ENCODE data around the gene ALLC.
"Not testable (repeated sequence)": the region's sequence is repeated elsewhere in the genome, so short reads cannot be mapped to it uniquely, and the experiment has no call there.

Gene ALLC

DNA sequence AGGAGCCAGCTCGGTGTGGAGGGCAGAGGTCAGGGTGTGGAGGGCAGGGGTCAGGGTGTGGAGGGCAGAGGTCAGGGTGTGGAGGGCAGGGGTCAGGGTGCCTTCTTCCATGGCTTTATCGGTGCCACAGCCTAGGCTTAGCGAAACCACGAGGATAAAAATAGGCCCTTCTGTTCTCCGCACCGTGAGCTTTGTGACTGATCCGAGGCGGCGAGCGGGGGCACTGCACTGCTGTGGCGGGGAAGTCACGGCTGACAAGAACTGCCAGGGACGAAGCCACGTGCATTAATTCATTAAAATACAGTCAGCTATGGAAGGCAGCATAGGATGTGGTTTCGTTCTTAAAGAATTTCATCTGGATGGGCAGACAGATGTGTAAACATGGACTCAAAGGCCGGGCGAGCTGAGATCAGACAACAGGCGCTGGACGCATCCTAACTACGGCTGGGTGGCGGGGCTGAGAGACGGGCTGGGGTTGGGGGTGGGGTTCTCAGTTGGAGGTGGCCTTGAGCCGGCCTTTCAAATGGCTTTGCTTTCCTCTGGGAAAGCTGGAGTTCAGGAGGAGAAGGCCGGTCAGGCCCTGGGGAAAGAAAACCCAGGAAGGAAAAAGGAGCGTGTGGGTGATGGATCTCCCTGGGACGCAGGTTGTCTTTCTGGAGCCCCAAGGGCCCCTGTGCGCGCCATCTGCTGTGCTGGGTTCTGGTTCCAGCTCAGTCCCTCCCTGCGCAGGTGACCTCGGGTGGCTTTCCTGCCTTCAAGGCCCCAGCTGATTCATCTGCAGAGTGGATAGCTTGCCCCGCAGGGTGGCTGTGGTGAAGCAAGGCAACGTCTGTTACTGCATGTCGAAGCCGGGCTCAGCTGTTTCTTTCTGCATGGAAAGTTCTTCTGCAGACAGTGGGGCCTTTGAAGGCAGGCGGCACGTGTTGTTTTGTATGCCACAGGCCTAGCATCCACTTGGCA, 958 bp upstream of the ALLC start:
- no peak for DNase-seq

DNA sequence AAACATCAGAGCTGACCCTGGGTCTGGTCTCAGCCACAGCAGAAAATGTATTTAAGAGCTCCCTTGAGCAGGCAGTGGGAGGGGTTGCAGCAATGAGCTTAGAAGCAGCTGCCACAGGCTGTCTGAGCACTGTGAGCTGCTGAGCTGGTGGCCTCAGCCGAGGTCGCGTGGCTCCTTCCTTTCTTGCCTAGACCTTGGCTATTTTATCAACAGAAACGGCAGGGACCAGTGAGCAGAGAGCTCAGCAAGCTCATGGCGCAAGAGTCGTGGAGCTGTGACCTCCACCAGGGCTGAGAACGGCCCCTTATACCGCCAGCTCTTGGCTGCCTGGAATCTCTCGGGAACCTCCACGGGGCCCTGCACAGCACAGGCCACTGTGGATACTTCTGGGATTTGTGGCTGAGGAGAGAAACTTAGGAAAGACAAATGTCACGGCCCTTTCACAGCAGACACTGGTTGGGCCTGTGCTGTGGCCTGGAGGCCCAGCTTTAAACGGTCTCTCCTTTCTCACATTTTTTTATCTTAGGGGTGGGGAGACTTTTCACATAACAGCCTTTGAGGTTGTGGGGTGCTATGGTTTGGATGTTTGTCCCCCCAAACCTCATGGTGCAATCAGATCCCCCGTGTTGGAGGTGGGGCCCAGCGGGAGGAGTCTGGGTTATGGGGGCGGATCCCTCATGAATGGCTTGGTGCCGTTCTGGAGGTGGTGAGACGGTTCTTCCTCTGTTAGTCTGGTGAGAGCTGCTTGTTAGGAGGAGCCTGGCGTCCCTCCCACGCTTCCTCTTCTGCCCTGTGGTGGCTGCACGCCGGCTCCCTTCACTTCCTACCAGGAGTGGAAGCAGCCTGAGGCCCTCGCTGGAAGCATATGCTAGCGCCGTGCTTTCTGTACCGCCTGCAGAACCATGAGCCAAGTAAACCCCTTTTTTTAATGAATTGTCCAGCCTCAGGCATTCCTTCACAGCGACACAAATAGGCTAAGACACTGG, 1.7 kb downstream of the ALLC start:
- DNase-seq: no peak

DNA sequence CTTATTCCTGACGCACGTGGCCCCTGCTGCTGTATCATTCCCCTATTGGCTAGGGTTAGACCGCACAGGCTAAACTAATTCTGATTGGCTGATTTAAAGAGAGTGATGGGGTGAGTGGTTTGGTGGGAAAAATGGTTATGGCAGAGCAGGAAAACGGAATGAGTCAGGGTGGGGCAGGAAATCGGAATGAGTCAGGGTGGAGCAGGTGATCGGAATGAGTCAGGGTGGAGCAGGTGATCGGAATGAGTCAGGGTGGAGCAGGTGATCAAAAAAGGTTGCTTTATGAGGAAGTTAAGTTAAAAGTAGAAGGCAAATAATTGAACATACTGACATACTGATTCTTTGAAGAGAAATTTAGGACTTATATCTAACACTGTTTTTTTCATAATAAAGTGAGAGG, 2.6 kb downstream of the ALLC start:
- not testable (repeated sequence) for DNase-seq

DNA sequence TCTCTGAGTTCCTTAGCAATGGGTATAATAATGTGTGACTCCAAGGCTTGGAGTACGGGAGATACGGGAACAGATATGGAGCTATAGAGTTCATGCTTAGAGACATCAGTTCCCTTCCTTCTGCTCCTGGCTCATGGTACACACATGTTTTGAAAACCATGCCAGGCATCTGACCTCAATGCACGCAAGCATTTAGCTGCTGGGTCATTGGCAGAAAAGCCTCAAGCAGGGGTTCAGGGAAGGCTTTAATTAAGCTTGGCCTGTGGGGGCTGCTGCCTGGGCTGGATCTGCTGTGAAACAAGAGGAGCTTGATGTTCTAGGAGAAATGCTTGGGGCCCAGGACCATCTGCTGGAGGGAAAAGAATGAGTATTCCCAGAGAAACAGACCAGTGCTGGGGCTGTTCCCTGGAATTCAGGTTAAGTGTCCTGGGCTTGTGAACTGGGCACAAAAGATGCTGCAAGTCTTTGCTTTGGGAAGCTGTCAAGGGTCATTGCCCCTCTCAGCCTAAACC, 3.2 kb downstream of the ALLC start:
- no peak for DNase-seq

DNA sequence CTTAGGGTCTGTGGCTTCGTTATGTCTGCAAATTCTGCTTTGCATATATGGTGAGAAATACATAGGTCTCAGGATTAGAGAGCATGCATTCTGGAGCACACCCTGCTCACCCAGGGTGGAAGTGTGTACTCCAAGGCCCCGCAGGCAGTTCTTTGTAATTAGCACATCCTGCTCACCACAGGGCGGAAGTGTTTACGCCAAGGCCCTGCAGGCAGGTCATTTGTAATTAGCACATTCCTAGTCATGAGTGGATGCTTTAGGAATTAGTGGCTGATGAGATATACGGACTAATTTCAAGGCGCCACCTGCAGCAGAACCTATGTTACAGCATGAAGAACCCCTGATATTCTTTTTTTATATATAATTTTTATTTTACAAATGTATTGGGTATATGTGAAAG, 4.2 kb downstream of the ALLC start:
- DNase-seq: no peak

DNA sequence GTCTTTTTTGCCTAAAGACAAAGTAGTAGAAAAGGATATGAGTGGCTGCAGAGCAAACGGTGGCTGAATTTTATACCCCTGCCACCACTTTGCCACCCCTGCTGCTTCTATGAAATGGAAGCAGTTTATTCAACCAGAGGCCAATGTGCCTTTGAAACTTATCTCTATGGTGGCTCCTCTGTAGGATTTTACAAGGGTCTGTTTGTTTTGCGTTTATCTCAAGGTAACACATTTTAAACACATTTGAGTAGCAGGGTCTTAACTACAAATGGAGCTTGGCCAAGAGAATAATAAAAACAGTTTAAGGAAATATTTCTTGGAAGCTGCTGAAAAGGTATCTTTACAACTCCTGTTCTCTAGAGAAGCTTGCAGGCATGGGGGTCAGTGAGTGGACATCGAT, 6.1 kb downstream of the ALLC start:
- no peak for DNase-seq

DNA sequence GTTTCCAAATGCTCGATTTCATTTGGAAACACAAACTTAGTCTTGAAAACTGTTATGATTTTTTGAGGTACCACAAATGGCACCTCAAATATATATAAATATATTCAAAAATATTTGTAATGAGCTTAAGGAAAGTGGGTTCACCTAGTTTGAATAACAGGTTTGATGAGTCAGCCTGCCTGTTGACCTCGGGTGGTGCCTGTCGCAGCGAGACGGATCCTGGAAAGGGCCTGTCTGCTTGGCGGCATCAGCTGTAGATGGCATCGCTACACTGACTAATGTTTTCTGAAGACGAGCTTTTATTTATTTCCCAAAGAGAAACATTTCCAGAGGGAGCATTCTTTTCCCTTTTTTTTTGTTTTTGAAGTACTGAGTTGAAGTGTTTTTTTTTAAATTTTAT, 6.9 kb downstream of the ALLC start:
- no peak for DNase-seq

DNA sequence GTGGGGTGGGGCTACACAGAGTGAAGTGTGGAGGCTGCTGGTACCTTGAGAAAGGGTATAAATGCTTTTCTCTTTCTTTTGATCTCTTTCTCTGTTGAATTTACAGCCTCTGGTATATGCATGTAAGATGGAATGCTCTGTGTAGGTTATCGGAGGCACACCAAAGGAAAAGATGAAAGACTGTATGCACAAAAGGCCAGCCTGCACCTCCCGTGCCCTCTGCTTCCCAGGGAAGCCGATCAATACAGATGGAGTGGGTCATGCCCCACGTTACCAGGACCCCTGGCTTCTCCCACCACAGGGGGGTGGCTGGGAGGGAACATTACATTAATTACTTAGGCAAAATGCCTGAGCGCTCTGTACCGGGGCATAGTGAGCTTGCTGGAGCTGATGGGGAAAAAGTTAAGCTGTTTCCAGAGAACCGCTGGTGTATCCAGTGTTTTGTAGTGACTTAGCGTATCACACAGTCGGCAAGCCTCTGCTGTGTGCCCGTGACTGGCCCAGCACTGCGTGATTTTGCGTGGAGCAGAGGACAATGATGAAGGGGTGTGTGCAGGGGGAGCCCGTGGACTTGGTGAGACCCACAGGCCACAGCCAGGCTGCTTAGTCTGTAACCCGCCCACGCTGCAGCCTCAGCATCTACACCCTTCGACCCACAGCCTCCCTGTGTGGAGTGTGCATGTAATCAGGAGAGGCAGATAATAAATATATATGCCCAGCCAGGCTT, 8.0 kb downstream of the ALLC start:
- no peak for DNase-seq

DNA sequence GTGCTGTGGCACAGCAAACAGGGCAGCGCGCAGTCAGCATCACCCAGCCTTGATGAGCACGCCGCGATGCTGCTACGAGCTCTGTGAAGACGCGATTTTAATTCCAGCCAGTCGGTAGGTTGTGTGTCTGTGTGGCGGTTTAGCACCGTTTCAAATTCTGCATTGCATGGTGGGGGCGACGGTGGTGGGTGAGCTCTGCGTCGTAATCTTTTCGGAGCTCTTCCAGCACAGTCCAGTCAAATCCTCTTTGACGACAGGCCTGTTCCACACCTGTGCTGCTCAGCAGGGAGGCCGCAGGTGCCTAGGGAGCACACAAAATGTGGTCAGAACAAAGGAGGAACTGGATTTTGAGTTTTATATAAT, 8.6 kb downstream of the ALLC start:
- no peak for DNase-seq

DNA sequence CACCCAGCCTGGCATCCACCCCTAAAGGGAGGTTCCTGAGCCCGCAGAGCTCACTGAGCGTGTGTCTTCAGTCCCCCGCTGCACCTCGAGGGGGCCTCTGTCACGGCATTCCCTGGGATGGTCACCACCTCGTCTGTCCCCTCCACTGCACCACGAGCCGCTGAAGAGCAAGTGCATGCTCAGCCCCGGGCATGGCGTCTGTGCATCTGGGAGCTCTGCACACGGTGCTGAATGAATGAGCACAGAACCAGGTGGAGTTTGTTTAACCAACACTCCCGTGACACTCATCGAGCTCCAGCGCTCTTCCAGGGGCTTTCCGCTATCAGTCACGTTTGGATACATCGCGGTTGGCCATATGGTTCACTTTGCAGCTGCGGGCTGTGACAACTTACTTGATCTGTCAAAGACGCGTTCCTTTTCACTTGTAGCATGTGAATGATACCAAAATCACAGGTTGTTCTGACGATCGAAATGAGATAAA, 9.2 kb downstream of the ALLC start:
- no peak for DNase-seq

DNA sequence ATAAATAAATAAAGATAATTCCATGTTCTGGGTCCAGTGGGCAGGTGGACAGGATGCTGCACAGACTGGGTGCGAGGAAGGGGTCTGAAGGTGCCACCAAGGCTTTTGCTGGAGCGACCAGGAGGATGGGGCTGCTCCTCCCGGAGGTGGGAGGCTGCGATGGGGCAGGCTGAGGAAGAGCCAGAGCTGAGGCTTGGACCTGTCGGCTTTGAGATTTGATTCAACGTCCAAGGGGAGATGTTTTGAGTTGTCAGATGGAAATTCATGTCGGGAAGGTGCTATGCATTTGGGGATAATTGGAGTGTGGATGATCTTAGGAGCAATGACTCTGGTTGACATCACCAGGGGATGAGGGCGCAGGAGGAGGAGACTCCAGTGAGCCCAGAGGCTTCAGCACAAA, 11.7 kb downstream of the ALLC start:
- DNase-seq: no peak

DNA sequence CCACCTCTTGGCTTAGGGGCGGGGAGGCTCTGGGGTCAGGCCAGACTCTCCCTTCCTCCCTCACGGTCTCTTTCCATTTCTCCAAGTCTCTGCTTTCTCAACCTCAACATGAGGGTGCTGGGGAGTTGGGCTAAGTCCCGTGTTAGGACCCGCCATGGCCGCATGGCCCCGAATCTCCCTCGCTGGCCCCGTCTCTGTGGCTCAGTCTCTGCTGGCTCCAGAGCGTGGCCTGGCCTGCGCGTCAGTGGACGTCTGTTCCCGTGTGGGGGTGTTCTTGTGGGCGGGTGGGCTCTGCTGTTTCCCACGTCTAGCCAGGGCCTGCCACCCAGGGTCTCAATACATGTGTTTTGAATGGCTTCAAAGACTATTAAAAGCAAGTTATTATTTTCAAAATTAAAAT, 12.4 kb downstream of the ALLC start:
- no peak for DNase-seq

DNA sequence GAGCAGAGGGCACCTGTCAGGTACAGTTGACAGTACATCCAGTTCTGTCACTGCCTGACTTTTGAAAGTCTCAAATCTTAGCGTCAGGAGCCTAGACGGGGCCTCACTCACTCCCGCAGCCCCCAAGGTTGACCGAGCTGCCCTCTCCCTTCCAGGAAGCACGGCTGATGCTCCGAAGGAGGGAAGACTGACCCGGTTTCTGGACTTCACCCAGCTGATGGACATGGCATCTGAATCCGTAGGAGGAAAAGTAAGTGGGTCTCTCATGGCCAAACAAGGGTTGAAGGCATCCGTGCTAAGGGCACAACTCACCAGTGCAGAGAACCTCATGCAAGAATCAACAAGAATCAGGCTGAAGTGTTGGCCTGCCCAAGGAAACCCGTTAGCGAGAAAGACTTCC, 12.9 kb downstream of the ALLC start:
- DNase-seq: no peak

DNA sequence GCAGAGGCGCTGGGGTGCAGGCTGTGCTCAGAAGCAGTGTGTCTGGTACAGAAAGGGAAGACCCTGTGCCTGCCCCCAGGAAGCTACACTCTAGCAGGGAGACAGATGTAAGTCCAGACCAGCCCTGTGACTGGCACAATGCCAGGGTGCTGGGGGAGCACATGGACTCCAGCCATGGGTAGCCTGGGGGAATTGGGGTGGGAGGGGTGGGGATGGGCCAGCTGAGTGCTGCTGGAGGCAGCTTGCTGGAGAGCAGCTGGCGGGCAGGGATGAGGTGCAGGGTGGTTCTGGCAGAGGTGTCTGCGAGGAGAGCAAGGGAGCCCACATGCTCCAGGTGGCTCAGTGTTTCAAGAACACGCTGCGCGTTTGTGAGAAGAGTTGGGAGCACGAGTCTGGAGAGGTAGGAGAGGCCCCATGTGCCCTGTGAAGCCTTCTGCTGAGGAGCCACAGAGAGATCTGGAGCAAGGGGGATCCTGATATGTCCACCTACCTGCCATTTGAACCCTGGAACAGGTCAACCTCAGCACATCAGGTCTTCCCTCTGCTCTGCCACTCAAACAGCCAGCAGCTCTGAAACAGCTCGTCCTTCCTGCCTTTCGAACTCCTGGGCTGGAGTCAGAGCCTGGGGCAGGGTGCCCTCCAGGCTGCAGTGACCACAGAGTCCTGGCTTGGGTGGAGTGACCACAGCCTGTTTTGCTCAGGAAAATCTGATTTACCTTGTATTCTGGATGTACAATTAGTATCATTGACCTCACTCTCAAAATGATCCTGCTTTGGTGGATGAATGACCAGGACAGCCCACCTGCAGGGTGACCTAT, 15.1 kb downstream of the ALLC start:
- no peak for DNase-seq

DNA sequence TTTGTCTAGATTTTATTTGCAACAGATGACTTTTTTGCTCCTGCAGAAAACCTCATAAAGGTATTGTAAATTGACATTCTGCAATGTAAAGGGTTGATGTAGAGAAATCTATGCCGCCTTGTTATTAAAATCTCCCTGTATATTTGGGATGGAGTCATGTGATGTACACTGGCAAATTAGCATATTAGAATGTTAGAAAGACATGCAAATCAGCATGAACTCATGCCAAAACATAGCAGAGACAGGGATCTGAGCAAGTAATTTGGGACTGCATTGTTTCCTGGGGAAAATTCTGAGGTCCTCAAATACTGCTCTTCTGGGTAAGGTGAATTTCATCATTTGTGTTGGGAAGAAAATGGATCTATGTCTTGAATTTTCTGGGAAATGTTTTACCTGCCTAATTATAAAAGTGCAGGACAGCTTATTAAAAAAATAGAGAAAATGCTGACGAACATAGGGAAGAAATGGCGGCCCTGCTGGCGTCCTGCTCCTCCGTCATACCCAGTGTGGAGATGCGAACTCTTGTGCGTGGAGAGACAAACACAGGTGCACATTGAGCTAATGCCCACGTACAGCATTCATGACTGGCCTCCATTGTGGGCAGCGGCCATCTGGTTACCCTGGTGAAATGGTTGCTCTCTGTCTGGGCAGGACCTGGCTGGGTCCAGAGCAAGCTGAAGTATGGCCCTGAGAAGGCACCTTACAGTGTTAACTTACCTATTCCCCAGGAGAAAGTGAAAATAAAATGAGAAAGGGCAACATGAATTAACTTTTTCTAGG, 16.3 kb downstream of the ALLC start:
- DNase-seq: no peak

DNA sequence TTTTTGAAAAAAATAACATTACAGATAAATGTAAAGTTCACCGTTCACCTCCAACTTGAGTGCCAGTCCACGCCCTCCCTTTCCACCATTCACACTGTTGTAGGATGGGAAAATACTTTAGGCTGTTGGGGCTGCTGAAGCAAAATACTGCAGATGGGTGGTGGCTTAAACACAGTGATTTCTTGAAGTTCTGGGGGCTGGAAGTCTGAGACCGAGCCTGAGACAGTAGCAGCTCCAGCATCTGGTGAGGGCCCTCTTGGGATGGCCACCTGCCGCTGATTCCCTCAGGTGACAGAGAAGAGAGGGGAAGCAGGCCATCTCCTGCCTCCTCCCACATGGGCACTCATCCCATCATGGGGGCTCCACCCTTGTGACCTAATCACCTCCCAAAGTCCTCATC, 17.7 kb downstream of the ALLC start:
- no peak for DNase-seq

DNA sequence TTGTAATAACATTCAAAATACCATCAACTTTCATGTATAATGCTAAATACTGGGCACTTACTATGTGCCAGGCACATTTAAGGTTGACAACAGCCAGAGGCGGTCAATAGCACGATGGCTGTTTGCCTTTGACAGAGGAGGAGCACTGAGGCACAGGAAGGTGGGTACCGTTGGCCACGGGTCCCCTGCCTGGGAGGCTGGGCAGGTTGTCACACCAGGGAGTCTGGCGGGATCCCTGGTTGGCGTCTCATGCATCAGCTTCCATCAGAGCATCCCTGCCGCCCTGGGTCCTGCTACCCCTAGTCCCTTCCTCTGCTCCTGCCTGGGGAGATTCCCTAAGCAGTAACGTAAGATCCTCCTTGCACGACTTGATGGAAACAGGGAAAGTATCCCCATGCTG, 19.4 kb downstream of the ALLC start:
- DNase-seq: no peak

DNA sequence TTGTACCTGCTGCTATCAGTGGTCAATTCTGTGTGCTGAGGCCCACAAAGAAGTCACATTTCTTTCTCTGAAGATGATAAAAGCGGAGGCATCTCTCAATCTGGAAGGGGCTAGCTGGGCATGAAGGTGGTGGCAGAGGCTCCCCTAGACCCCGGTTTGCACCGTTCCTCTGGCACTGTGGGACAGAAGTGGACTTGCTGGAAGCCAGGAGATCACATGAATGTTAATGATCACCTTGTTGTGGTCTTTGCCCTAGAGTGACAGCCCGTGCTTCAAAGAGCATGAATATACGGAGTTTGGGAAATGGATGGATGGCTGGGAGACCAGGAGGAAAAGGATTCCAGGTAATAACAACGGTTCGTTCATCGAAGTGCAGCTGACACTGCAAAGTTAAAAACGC, 20.2 kb downstream of the ALLC start:
- no peak for DNase-seq

DNA sequence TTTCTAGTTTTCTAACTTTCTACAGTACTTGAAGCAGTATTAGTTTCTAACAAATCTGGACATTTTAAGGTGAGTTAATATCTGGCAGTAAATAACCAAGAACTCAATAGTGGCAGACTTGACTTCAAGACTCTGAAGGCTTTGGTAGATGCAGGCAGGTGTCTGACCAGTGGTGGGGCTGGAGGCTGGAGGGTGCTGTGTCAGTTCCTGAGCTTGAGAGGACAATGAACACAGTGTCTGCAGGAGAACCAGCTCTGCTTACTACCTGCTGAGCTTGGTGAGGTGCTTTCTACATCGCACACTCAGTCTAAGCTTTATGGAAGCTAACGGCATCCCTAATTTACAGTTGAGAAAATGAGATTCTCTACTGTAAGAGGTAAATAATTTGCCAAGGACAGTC, 21.2 kb downstream of the ALLC start:
- DNase-seq: no peak

DNA sequence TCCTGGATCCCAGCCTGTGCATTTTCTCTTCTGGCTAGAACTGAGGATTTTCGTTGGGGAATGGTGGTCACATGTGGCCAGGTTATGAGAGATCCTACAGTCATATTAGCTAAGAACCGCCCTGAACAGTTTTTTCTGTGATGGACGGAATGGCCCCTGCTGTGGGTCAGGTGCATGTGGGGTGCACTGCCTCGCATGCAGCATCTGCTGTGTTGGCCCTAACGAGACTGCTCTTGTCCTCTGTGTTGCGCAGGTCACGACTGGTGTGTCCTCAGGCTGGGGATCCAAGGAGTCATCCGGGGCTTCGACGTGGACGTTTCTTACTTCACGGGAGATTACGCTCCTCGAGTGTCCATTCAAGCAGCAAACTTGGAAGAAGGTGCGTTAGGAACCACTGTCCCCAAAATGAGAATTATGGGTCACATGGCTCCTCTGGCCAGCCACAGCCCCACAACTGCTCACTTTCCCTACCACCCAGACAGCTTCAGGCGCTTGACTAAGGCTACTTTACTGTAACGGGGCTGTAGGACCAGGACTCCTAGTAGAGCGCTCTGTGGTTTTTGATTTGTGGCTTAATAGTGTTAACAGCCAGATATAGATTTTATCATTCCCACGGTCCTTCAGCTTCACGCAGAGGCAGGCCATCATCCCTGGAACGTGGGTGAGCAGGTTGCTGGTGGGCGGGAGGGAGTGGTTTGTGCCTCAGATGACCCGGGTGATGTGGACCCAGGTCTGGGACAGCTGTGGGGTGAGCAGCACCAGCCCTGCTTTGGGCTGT, 21.8 kb downstream of the ALLC start:
- DNase-seq: no peak
